Breast epithelium (tissue), 4 donors: ENCODE data around the gene GRIA3. TPM values are rescaled to one million over a fixed set of nuclear protein-coding genes. Genes with fewer than 3 reads are reported as not detected.

ENCODE experiments used
- DNase-seq, 2 donors: peaks; one replicate each; pipeline ENCODE4 v3.0.0-alpha.2; 2019; ENCODE audit warnings: low spot score in 2 of 2
- H3K27ac ChIP-seq, 2 donors: fragments of 200-600 bp; sonication (generic) in 1 of 2; one replicate each; pipeline ENCODE4 v1.5.1; 2016 to 2019; ENCODE audit warnings: mild to moderate bottlenecking in 1 of 2
- H3K27me3 ChIP-seq, 2 donors: fragments of 200-600 bp; sonication (generic) in 1 of 2; one replicate each; pipeline versions ENCODE4 v1.5.1 to v1.6.0; 2017 to 2019; ENCODE audit warnings: control low read depth in 1 of 2, mild to moderate bottlenecking in 1 of 2
- H3K36me3 ChIP-seq: fragments of 200-600 bp; one replicate; pipeline ENCODE4 v1.5.1; 2019
- H3K4me1 ChIP-seq, 2 donors: fragments of 200-600 bp; sonication (generic); one replicate each; pipeline ENCODE4 v1.5.1; 2016 to 2019; ENCODE audit warnings: control low read depth in 1 of 2
- H3K4me3 ChIP-seq, 3 donors: fragments of 200-600 bp; sonication (generic); 1 replicate in 2 of 3; 2 replicates in 1 of 3; pipeline ENCODE4 v1.5.1; 2016 to 2019; ENCODE audit warnings: mild to moderate bottlenecking in 3 of 3, moderate library complexity in 2 of 3
- H3K9me3 ChIP-seq, 2 donors: fragments of 200-600 bp; sonication (generic) in 1 of 2; one replicate each; pipeline ENCODE4 v1.5.1; 2016 to 2019; ENCODE audit warnings: control low read depth in 1 of 2
- CTCF ChIP-seq, 3 donors: fragments of 450-650 bp; IDR thresholded peaks; one replicate each; pipeline ENCODE4 v1.5.1; 2016 to 2017; ENCODE audit warnings: antibody characterized with exemption in 3 of 3, mild to moderate bottlenecking in 3 of 3, moderate library complexity in 3 of 3
- POLR2A ChIP-seq: fragments of 450-650 bp; IDR thresholded peaks from one replicate; pipeline ENCODE4 v1.6.1; 2016; ENCODE audit warnings: antibody characterized with exemption, mild to moderate bottlenecking, moderate library complexity
- POLR2AphosphoS5 ChIP-seq, 3 donors: sonication (generic); formaldehyde crosslinking; IDR thresholded peaks; one replicate each; pipeline ENCODE4 v1.6.1; 2017; ENCODE audit warnings: antibody characterized with exemption in 3 of 3
- intact Hi-C: fragments of 100-400 bp; cut with DNase I; formaldehyde crosslinking; loops from one replicate; pipeline ENCODE4 v1.15.1; 2023; ENCODE audit warnings: low total_unique reads
- total RNA-seq, 3 donors: library from RNA; depleted of rRNA; stranded (reverse); fragments of >200 nt; gene quantifications; one replicate each; pipeline ENCODE4 v1.1.0, GENCODE V29; 2016

Gene GRIA3
- total RNA-seq, 3 donors from 2014 or later, result 0.98 to 2.6 (median 1.9) TPM

DNA sequence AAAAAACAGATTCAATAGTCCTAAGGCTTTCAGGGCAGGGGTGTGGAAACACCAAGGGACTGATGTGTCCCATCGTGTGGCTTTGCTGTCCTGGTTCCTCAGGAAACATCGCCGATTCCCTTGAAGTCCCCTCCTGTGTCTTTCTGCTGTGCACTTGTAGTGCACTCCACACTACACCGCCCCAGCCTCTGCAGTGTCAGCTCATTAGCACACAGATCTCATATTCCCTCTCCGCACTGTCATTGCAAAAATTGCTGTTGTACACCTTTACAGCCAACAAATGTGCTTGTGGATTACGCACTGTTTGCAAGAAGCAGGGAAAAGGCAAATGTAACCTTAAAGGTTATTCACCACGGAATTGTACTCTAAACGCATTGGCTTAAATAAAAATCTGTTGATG is 5.3 kb downstream of the GRIA3 start:
- TF ChIP-seq POLR2AphosphoS5 (IDR thresholded peaks at IDR 0.05) (no peak), CTCF (IDR thresholded peaks at IDR 0.05) (no peak), POLR2A (no peak)
- H3K27ac ChIP-seq, result no peak overlapping the region
- peaks cover 0 to 22% of the 10 kb centered on the region in 2 donors for H3K27me3 ChIP-seq
- no peak overlapping the region for H3K4me3 ChIP-seq
- intact Hi-C loops, result no loop called here
- H3K9me3 ChIP-seq, result no peaks in the 10 kb centered on the region
- H3K4me1 ChIP-seq, result no peaks in the 10 kb centered on the region
- H3K36me3 ChIP-seq, result no peaks in the 10 kb centered on the region
- DNase-seq, result no peak

DNA sequence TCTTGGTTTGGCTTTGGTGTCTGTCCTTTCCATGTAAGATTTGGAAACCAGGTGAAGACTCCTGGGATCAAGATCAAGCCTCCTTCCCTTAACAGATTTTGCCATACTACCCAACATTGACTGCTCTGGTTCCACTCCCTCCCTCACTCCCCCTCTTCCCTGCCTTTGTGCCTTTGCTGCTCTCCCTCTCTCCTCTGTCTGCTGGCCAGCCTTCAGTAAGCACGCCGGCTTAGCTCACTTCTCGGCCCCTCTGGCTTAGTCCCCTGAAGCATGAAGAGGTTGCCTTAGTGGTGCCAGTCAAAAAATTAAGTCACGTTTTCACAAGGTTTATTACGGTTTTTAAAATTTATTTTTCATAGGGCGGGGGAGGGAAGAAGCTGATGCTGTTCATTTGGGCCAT is 6.0 kb downstream of the GRIA3 start:
- intact Hi-C loops, result no loop called here
- H3K27me3 ChIP-seq, result peaks cover 0 to 22% of the 10 kb centered on the region in 2 donors
- TF ChIP-seq CTCF (IDR thresholded peaks at IDR 0.05), result no peak
- TF ChIP-seq POLR2A, result no peak
- no peak for TF ChIP-seq POLR2AphosphoS5 (IDR thresholded peaks at IDR 0.05)
- H3K27ac ChIP-seq, result no peak overlapping the region
- no peaks in the 10 kb centered on the region for H3K36me3 ChIP-seq
- H3K9me3 ChIP-seq, result no peaks in the 10 kb centered on the region
- no peak overlapping the region for H3K4me3 ChIP-seq
- DNase-seq, result no peak
- no peaks in the 10 kb centered on the region for H3K4me1 ChIP-seq

DNA sequence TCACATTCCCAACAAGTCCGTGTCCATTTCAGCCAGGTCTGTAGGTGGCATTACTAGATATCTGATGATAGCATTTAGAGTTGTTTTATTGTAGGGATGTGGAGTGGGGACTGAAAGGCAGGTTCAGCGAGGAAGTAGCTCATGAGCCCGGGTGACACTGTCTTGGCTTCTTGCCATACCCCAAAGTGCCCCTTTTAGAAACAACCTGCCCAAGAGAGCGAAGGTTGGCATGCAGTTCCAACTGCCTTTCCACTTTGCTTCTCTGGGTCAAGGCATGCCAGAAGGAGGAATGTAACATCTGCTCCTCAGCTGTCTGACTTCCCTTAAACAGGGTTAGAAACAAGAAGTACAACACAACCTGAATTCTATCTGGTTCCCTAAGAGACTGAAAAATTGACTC is 9.0 kb downstream of the GRIA3 start:
- intact Hi-C loops, result no loop called here
- Histone ChIP-seq H3K36me3 (no peaks in the 10 kb centered on the region), H3K27ac (no peak overlapping the region), H3K4me1 (no peaks in the 10 kb centered on the region), H3K9me3 (no peaks in the 10 kb centered on the region), H3K4me3 (no peak overlapping the region), H3K27me3 (peaks cover 0 to 8% of the 10 kb centered on the region in 2 donors)
- TF ChIP-seq POLR2A (no peak), POLR2AphosphoS5 (IDR thresholded peaks at IDR 0.05) (no peak), CTCF (IDR thresholded peaks at IDR 0.05) (no peak)
- no peak for DNase-seq

- no peaks in the 10 kb centered on the region for H3K9me3 ChIP-seq
- H3K36me3 ChIP-seq, result no peaks in the 10 kb centered on the region
- no peak for DNase-seq
- no peaks in the 10 kb centered on the region for H3K4me1 ChIP-seq
- H3K27ac ChIP-seq, result no peak overlapping the region
- no peaks in the 10 kb centered on the region for H3K27me3 ChIP-seq
- no peak for TF ChIP-seq POLR2A
- no peak for TF ChIP-seq CTCF (IDR thresholded peaks at IDR 0.05)
- TF ChIP-seq POLR2AphosphoS5 (IDR thresholded peaks at IDR 0.05), result no peak
- no peak overlapping the region for H3K4me3 ChIP-seq
- intact Hi-C loops, result loop anchor here (2.0 kb wide), 1 partner anchor 37 kb away; no protein-coding TSS in a partner anchor
These were observed 15.3 kb downstream of the GRIA3 start for GRCh38 chrX:123199338-123199737.

- H3K9me3 ChIP-seq, result no peaks in the 10 kb centered on the region
- no peak overlapping the region for H3K4me3 ChIP-seq
- intact Hi-C loops, result no loop called here
- H3K27ac ChIP-seq, result no peak overlapping the region
- peaks cover 0 to 3% of the 10 kb centered on the region in 2 donors for H3K27me3 ChIP-seq
- TF ChIP-seq CTCF (IDR thresholded peaks at IDR 0.05) (no peak), POLR2A (no peak), POLR2AphosphoS5 (IDR thresholded peaks at IDR 0.05) (no peak)
- DNase-seq, result no peak
- H3K36me3 ChIP-seq, result no peaks in the 10 kb centered on the region
- H3K4me1 ChIP-seq, result no peaks in the 10 kb centered on the region
These were observed 17.6 kb downstream of the GRIA3 start for GRCh38 chrX:123201720-123202119.
